Tibial nerve (tissue), 4 donors: ENCODE results near the gene IFI27L2.

Source experiments
- CTCF ChIP-seq, 5 experiments: fragments of 200-600 bp in 3 of 5; fragments of 450-650 bp in 2 of 5; sonication (generic) in 3 of 5; IDR thresholded peaks; one replicate each; pipeline ENCODE4 v1.5.1; 2016 to 2019; ENCODE audit warnings: antibody characterized with exemption in 5 of 5, mild to moderate bottlenecking in 3 of 5, moderate library complexity in 2 of 5
- EP300 ChIP-seq, 2 donors: sonication (generic); formaldehyde crosslinking; IDR thresholded peaks; one replicate each; pipeline ENCODE4 v1.6.1; 2017; ENCODE audit warnings: antibody characterized with exemption in 2 of 2, mild to moderate bottlenecking in 1 of 2
- POLR2A ChIP-seq, 2 donors: fragments of 450-650 bp; IDR thresholded peaks; one replicate each; pipeline ENCODE4 v1.6.1; 2017; ENCODE audit warnings: antibody characterized with exemption in 2 of 2, mild to moderate bottlenecking in 2 of 2, moderate library complexity in 2 of 2

DNA sequence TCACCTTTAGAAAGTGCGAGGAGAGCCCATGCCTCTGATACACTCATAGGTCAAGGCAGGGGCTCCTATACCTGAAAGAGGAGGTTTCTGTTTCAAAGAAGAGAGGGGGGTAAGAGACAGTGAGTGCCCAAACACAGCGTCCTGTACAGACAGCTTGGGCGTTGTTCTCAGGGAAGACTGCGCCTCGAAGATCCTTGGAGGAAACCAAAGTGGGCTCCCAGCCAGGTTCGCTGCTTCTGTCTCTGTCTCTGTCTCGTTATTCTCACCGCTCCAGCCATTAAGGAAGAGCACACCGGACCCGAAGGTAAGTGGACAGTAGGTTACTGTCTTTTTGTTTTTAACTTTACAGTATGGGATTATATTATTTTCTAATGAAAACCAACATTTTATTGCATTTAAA is 24.7 kb downstream of the IFI27L2 start:
- TF ChIP-seq POLR2A (IDR thresholded peaks at IDR 0.05) (no peak), CTCF (IDR thresholded peaks at IDR 0.05) (no peak), EP300 (IDR thresholded peaks at IDR 0.05) (no peak)
